ENCODE results near the gene DNM3. TPM values are rescaled to one million over a fixed set of nuclear protein-coding genes. Genes with fewer than 3 reads are reported as not detected.

The DNM3 gene
- total and polyA plus RNA-seq, 9 of the 15 experiments (the other 6 are each of a cell fraction or from before 2014, with no cell fraction given): 0.08 to 0.36 (median 0.22) TPM; not detected in 1

DNA sequence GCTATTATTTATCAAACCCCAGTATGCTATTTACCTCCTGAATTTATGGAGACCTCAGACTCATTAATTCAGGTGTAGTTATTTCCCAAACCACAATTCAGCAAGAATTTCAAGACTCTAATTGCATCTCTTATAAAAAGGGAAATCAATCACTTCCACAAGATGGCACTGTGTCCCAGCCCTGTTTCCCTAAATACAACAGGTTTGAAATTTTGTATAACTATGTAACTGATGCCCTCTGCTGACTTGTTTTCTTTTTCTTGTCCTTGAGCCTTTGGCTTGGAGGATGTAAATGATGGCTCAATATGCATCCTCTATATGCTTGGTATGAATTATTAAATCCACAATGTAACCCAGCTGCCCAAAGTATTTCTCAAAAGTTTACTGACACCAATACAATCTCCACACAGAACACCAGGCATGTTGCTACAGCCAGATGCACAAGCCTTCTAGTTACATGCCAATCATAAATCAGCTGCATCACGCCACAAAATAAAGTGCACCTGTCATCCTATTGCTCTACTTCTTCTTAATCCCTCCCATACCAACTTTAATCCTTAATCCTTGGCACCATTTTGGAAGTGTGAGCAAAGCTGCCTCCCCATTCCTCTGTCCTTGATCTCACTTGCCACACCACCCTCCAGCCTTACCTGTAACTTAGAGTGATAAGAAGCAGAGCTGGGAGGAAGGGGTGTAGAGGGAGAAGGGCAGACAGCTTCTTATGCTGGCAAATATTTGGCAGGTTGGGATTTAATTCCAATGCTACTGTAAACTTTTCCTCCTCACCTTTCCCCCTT is 588.2 kb downstream of the DNM3 start:
- DNase-seq (ENCODE audit: extremely low read depth in 1 of 4, low spot score in 3 of 4) (peak; percentile 45 to 80 (median 55)), FAIRE-seq (peak; percentile 35), ATAC-seq (peak; percentile 82)
- no peaks in the 10 kb centered on the region for H3K36me3 ChIP-seq (ENCODE audit: control insufficient read depth, insufficient read depth, low read length)
- no peaks in the 10 kb centered on the region for H3K79me2 ChIP-seq (ENCODE audit: control insufficient read depth, insufficient read depth, low read length)
- CTCF ChIA-PET (ENCODE audit: low intra/inter-chr PET ratio): interaction anchor here (0.6 to 2.1 kb wide), 9 partner anchors 14 to 629 kb away, joined by 3 to 11 read pairs (median 3); partner anchors contain the start of gene PIGC
- in situ Hi-C loops (cut with MboI) (no loop called here), intact Hi-C loops (cut with micrococcal nuclease) (loop anchor here (1.0 to 10.0 kb wide), 5 partner anchors 15 to 785 kb away; partner anchors contain the start of genes PIGC and TNFSF4)
- H3K4me3 ChIP-seq: no peak overlapping the region
- H3K4me2 ChIP-seq (ENCODE audit: insufficient read depth, low read length): no peak overlapping the region
- no peaks in the 10 kb centered on the region for H3K9me3 ChIP-seq (replicated peaks; ENCODE audit: control insufficient read depth, insufficient read depth, low read depth, low read length)
- no peaks in the 10 kb centered on the region for H3K27me3 ChIP-seq (ENCODE audit: control insufficient read depth in 2 of 2, insufficient read depth in 2 of 2, low read length in 2 of 2)
- H3K27ac ChIP-seq (ENCODE audit: extremely low read depth, low read depth, low read length): no peak overlapping the region
- no peak overlapping the region for H2AFZ ChIP-seq (ENCODE audit: low read depth, low read length)
- H3K9ac ChIP-seq (ENCODE audit: insufficient read depth in 1 of 2, low read depth in 2 of 2, low read length in 2 of 2): no peak overlapping the region
- no peaks in the 10 kb centered on the region for H4K20me1 ChIP-seq (replicated peaks; ENCODE audit: control insufficient read depth, insufficient read depth, low read length)
- H3K4me1 ChIP-seq (replicated peaks in 1 of 2; ENCODE audit: control insufficient read depth in 2 of 2, insufficient read depth in 2 of 2, low read length in 2 of 2): peaks cover 0 to 25% of the 10 kb centered on the region in 2 experiments; a peak in 2 of 5 replicates
- BruUV-seq (replicated peaks): no TSS peak
- no peaks in the 10 kb centered on the region for H3K9me1 ChIP-seq (ENCODE audit: control insufficient read depth, insufficient read depth, low read length)
- POLR2A ChIA-PET: interaction anchor here (0.7 kb wide), 1 partner anchor 236 kb away, joined by 3 read pairs; no protein-coding TSS in a partner anchor
- 8% methylated on average over 1 of the region's 1 CpG for WGBS (ENCODE audit: insufficient coverage, low coverage, missing lambda C conversion rate)
- TF ChIP-seq TEAD4 (IDR thresholded peaks at IDR 0.05; ENCODE audit: low read length) (peak; percentile 21; the same call in 1 of the 2 replicates), TEAD4 (CRISPR knock-in tag; IDR thresholded peaks at IDR 0.05; ENCODE audit: borderline replicate concordance) (no peak), FOXK2 (conservative IDR thresholded peaks at IDR 0.05 in 1 of 2, IDR thresholded peaks at IDR 0.05 in 1 of 2; ENCODE audit: low read depth in 2 of 2) (peak in 1 of 2 experiments; percentile 60; a peak in 1 of 4 replicates), MCM3 (IDR thresholded peaks at IDR 0.05) (no peak), SMC3 (conservative IDR thresholded peaks at IDR 0.05; ENCODE audit: insufficient read depth, low read depth, low read length) (peak; percentile 84), MYBL2 (IDR thresholded peaks at IDR 0.05; ENCODE audit: low read depth) (0 out of 2 replicates have a peak, but pooled peaks have one; percentile 22), MYBL2 (CRISPR knock-in tag; IDR thresholded peaks at IDR 0.05; ENCODE audit: borderline replicate concordance) (no peak), HIVEP1 (CRISPR knock-in tag; IDR thresholded peaks at IDR 0.05) (no peak), RCOR1 (IDR thresholded peaks at IDR 0.05; ENCODE audit: borderline replicate concordance in 1 of 2, low read depth in 2 of 2, low read length in 2 of 2) (peak in 1 of 2 experiments; percentile 53; a peak in 1 of 4 replicates), SPI1 (IDR thresholded peaks at IDR 0.05; ENCODE audit: borderline replicate concordance, low read depth, low read length) (0 out of 2 replicates have a peak, but pooled peaks have one; percentile 6)
- TF ChIP-seq, protein P1, sequence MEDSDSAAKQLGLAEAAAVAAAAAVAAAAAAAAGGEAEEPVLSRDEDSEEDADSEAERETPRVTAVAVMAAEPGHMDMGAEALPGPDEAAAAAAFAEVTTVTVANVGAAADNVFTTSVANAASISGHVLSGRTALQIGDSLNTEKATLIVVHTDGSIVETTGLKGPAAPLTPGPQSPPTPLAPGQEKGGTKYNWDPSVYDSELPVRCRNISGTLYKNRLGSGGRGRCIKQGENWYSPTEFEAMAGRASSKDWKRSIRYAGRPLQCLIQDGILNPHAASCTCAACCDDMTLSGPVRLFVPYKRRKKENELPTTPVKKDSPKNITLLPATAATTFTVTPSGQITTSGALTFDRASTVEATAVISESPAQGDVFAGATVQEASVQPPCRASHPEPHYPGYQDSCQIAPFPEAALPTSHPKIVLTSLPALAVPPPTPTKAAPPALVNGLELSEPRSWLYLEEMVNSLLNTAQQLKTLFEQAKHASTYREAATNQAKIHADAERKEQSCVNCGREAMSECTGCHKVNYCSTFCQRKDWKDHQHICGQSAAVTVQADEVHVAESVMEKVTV (CRISPR knock-in tag; IDR thresholded peaks at IDR 0.05): peak; percentile 96
- TF ChIP-seq, protein P2, sequence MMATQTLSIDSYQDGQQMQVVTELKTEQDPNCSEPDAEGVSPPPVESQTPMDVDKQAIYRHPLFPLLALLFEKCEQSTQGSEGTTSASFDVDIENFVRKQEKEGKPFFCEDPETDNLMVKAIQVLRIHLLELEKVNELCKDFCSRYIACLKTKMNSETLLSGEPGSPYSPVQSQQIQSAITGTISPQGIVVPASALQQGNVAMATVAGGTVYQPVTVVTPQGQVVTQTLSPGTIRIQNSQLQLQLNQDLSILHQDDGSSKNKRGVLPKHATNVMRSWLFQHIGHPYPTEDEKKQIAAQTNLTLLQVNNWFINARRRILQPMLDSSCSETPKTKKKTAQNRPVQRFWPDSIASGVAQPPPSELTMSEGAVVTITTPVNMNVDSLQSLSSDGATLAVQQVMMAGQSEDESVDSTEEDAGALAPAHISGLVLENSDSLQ (IDR thresholded peaks at IDR 0.05): peak; percentile 43; the same call in 1 of the 2 replicates
- TF ChIP-seq, protein P3, sequence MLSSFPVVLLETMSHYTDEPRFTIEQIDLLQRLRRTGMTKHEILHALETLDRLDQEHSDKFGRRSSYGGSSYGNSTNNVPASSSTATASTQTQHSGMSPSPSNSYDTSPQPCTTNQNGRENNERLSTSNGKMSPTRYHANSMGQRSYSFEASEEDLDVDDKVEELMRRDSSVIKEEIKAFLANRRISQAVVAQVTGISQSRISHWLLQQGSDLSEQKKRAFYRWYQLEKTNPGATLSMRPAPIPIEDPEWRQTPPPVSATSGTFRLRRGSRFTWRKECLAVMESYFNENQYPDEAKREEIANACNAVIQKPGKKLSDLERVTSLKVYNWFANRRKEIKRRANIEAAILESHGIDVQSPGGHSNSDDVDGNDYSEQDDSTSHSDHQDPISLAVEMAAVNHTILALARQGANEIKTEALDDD (IDR thresholded peaks at IDR 0.05): 0 out of 2 replicates have a peak, but pooled peaks have one; percentile 17
